ENCODE measurements around the gene KRTAP25-1. TPM values are rescaled to one million over a fixed set of nuclear protein-coding genes. Genes with fewer than 3 reads are reported as not detected.

The KRTAP25-1 gene
- total and polyA plus RNA-seq, 12 donors, result not detected

DNA sequence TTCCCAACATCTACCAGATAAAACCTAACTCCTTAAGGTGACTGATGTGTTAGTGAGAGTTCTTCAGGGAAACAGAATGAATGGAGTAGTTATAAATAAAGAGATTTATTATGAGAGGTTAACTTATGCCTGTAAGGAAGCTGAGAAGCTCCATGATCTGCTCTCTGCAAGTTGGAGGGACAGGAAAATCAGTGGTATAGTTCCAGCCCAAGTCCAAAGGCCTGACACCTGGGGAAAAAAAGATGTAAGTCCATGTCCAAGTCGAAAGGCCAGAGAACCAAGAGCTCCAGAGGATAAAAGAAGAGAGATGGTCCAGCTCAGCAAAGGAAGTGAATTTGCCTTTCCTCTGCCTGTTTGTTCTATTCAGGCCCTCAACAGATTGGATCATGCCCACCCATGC is 33.6 kb downstream of the KRTAP25-1 start:
- WGBS, 2 donors, result 38 to 74% methylated on average over 1 of the region's 1 CpG
- Histone ChIP-seq H3K27ac (no peak overlapping the region), H3K4me3 (no peak overlapping the region), H3K36me3 (no peaks in the 10 kb centered on the region), H3K4me1 (no peaks in the 10 kb centered on the region), H3K27me3 (no peaks in the 10 kb centered on the region), H3K9me3 (peaks cover 0 to 10% (median 0%) of the 10 kb centered on the region in 11 donors)
- intact Hi-C loops (cut with DNase I), result no loop called here
- TF ChIP-seq CTCF (IDR thresholded peaks at IDR 0.05), result no peak
- DNase-seq (no peak), ATAC-seq (no peak)

DNA sequence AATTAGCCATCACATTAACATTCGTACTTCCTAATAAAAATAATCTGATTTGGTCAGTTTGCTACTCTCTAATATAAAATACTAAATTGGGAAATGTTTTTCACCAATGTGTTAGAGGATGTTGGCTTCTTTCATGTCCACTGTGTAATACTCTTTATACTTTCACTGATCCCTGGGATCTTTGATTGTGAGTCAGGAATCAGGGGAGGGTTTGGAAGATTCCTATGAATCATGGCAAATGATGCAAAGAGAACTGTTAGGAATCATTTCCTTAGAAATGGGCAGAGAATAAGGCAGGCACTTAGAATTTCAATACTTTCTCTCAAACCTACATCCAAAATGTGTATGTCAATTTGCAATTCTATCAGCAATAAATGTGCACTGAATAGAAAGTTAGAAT is 37.5 kb downstream of the KRTAP25-1 start:
- H3K27ac ChIP-seq, result no peak overlapping the region
- DNase-seq, result no peak
- peaks cover 0 to 10% (median 0%) of the 10 kb centered on the region in 11 donors for H3K9me3 ChIP-seq
- H3K27me3 ChIP-seq, result no peaks in the 10 kb centered on the region
- 79 to 81% methylated on average over 1 of the region's 1 CpG for WGBS, 2 donors
- no peak overlapping the region for H3K4me3 ChIP-seq
- H3K4me1 ChIP-seq, result no peaks in the 10 kb centered on the region
- H3K36me3 ChIP-seq, result no peaks in the 10 kb centered on the region
- no peak for TF ChIP-seq CTCF (IDR thresholded peaks at IDR 0.05)
- intact Hi-C loops (cut with DNase I), result no loop called here
- no peak for ATAC-seq

DNA sequence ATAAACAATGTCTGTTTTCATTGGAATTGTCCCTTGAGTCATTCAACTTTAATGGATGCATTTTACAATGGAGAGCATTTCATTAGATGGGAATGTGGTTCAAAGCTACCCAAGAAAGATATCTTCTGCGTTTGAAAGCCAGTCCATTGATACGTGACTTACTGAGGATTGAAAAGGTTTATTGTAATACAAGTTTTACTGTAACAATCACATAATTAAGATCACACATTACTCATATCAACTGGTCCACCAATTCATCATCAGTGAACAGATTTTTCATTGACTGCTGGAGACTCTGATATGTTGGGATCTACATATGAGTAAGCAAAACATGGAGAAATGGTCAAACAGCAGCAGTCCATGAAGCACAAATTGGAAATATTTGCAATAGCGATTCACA is 39.4 kb downstream of the KRTAP25-1 start:
- intact Hi-C loops (cut with DNase I), result no loop called here
- WGBS, 2 donors, result 64 to 83% methylated on average over 3 of the region's 3 CpGs
- Histone ChIP-seq H3K4me1 (no peaks in the 10 kb centered on the region), H3K9me3 (peaks cover 0 to 10% (median 0%) of the 10 kb centered on the region in 11 donors), H3K27ac (no peak overlapping the region), H3K27me3 (no peaks in the 10 kb centered on the region), H3K4me3 (no peak overlapping the region), H3K36me3 (no peaks in the 10 kb centered on the region)
- ATAC-seq, result no peak
- no peak for TF ChIP-seq CTCF (IDR thresholded peaks at IDR 0.05)
- DNase-seq, result no peak

DNA sequence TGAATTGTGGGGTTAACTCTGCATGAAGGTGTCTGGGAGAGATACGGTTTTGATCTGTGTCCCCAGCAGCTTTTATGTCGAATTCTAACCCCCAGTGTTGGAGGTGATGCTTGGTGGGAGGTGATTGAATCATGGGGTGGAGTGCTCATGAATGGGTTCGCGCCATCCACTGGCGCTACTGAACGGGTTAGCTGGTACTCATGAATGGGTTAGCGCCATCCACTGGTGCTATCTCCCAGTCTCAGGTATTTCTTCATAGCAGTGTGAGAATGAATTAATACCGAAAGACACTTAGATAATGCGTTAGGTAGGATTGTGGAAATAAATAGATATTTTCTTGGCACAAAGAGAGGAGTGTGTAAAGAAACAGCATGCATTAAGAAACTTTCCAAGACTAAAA is 40.5 kb downstream of the KRTAP25-1 start:
- ATAC-seq (no peak), DNase-seq (no peak)
- Histone ChIP-seq H3K4me1 (no peaks in the 10 kb centered on the region), H3K9me3 (peaks cover 0 to 10% (median 0%) of the 10 kb centered on the region in 11 donors), H3K4me3 (no peak overlapping the region), H3K27me3 (no peaks in the 10 kb centered on the region), H3K36me3 (no peaks in the 10 kb centered on the region), H3K27ac (no peak overlapping the region)
- intact Hi-C loops (cut with DNase I), result no loop called here
- 74 to 77% methylated on average over 9 of the region's 9 CpGs for WGBS, 2 donors
- TF ChIP-seq CTCF (IDR thresholded peaks at IDR 0.05), result no peak

- H3K4me3 ChIP-seq, result no peak overlapping the region
- no peak for TF ChIP-seq CTCF (IDR thresholded peaks at IDR 0.05)
- intact Hi-C loops (cut with DNase I), result no loop called here
These were observed 44.3 kb downstream of the KRTAP25-1 start for GRCh38 chr21:30245061-30245460.

More at GRCh38 chr21:30245061-30245460, 44.3 kb downstream of the KRTAP25-1 start:
- H3K9me3 ChIP-seq, result no peaks in the 10 kb centered on the region
- no peaks in the 10 kb centered on the region for H3K36me3 ChIP-seq
- no peak for DNase-seq
- H3K27ac ChIP-seq, result no peak overlapping the region
- no peak for ATAC-seq
- H3K4me1 ChIP-seq, result no peaks in the 10 kb centered on the region
- H3K27me3 ChIP-seq, result no peaks in the 10 kb centered on the region
